HCT116 (cell line): ENCODE measurements around the gene NLE1. TPM values are rescaled to one million over a fixed set of nuclear protein-coding genes. Genes with fewer than 3 reads are reported as not detected.

Experiments
- ATAC-seq: fragments of 200-7000 bp; cut with Tn5 transposase; 2 replicates; pipeline ENCODE4 v1.9.1; 2020; ENCODE audit warnings: mild to moderate bottlenecking, moderate library complexity
- BruUV-seq: library from RNA; stranded (reverse); fragments of 400-500 nt; replicated peaks from 2 replicates; lab custom pipeline; 2021; lab: Mats Ljungman, UMichigan
- CTCF ChIA-PET: fragments of 300-600 bp; sonication (Branson Sonifier 250); formaldehyde crosslinking; loops from one replicate; lab custom pipeline; 2021; ENCODE audit warnings: antibody characterized with exemption; lab: Charles Lee
- POLR2A ChIA-PET: fragments of 300-600, 350-600 bp; sonication (Branson Sonifier 250); formaldehyde crosslinking; loops from one replicate; lab custom pipeline; 2021; ENCODE audit warnings: antibody characterized with exemption; lab: Charles Lee
- RAD21 ChIA-PET, 2 experiments: fragments of 300-600 bp; sonication (Branson Sonifier 250); formaldehyde crosslinking; loops; one replicate each; lab custom pipeline; 2023; ENCODE audit warnings: low total read pairs in 2 of 2; ENCODE audit not compliant: uncharacterized antibody in 2 of 2, unreplicated experiment in 2 of 2, low non-redundant PET in 1 of 2; lab: Charles Lee
- DNase-seq: peaks from one replicate; pipeline ENCODE4 v3.0.0-alpha.2; 2010; ENCODE audit warnings: low read depth, low spot score
- H2AFZ ChIP-seq: fragments of 200-600 bp; shearing (Covaris generic), sonication (generic); 2 replicates; pipeline ENCODE4 v1.6.1; 2017; ENCODE audit warnings: low read depth, mixed run types, mixed read lengths, antibody characterized with exemption, low read length; ENCODE audit not compliant: poor library complexity, severe bottlenecking
- H3K27ac ChIP-seq: 2 replicates; pipeline ENCODE4 v1.5.1; 2012; ENCODE audit warnings: low read depth, low read length
- H3K27me3 ChIP-seq: fragments of 200-600 bp; sonication (generic); 2 replicates; pipeline ENCODE4 v1.6.1; 2016; ENCODE audit warnings: mixed run types, low read length, mixed read lengths; ENCODE audit not compliant: insufficient read depth
- H3K36me3 ChIP-seq, 2 experiments: fragments of 200-500 bp in 1 of 2; fragments of 200-600 bp in 1 of 2; sonication (Bioruptor generic) in 1 of 2; sonication (generic) in 1 of 2; 2 replicates each; pipeline versions ENCODE4 v1.5.1 to v1.6.1; 2014 to 2016; ENCODE audit warnings: low read length in 2 of 2, inconsistent platforms in 1 of 2, mixed read lengths in 1 of 2, mixed run types in 1 of 2; ENCODE audit not compliant: insufficient read depth in 2 of 2, control insufficient read depth in 1 of 2
- H3K4me1 ChIP-seq, 2 experiments: fragments of 200-600 bp in 1 of 2; sonication (generic) in 1 of 2; 2 replicates each; pipeline versions ENCODE4 v1.5.1 to v1.6.1; 2012 to 2017; ENCODE audit warnings: low read length in 2 of 2, inconsistent platforms in 1 of 2, mild to moderate bottlenecking in 1 of 2, mixed read lengths in 1 of 2, mixed run types in 1 of 2, moderate library complexity in 1 of 2; ENCODE audit not compliant: insufficient read depth in 2 of 2, control insufficient read depth in 1 of 2
- H3K4me2 ChIP-seq: fragments of 200-600 bp; sonication (generic); 2 replicates; pipeline ENCODE4 v1.6.1; 2017; ENCODE audit warnings: mixed run types, low read length, mixed read lengths
- H3K4me3 ChIP-seq, 2 experiments: fragments of 200-600 bp in 1 of 2; sonication (generic) in 1 of 2; replicated peaks in 1 of 2; 2 replicates each; pipeline ENCODE4 v1.5.1; 2011 to 2016; ENCODE audit warnings: low read length in 2 of 2, control low read depth in 1 of 2, low read depth in 1 of 2, mild to moderate bottlenecking in 1 of 2, mixed read lengths in 1 of 2, mixed run types in 1 of 2
- H3K79me2 ChIP-seq: fragments of 200-600 bp; sonication (generic); 2 replicates; pipeline ENCODE4 v1.6.1; 2017; ENCODE audit warnings: mild to moderate bottlenecking, mixed run types, low read length, moderate library complexity, mixed read lengths; ENCODE audit not compliant: insufficient read depth
- H3K9ac ChIP-seq: fragments of 200-600 bp; sonication (generic); 2 replicates; pipeline ENCODE4 v1.6.1; 2016; ENCODE audit warnings: low read length, mixed read lengths
- H3K9me2 ChIP-seq: fragments of 200-600 bp; sonication (generic), shearing (Covaris generic); 2 replicates; pipeline ENCODE4 v1.6.1; 2017; ENCODE audit warnings: mixed run types, mild to moderate bottlenecking, moderate library complexity; ENCODE audit not compliant: insufficient read depth
- H3K9me3 ChIP-seq, 2 experiments: fragments of 200-500 bp in 1 of 2; fragments of 200-600 bp in 1 of 2; sonication (Bioruptor generic) in 1 of 2; sonication (generic) in 1 of 2; 2 replicates each; pipeline ENCODE4 v1.6.1; 2014 to 2017; ENCODE audit warnings: low read length in 2 of 2, mixed read lengths in 2 of 2, inconsistent platforms in 1 of 2, low read depth in 1 of 2, mild to moderate bottlenecking in 1 of 2, mixed run types in 1 of 2, moderate library complexity in 1 of 2; ENCODE audit not compliant: control insufficient read depth in 1 of 2, insufficient read depth in 1 of 2
- H4K20me1 ChIP-seq: fragments of 200-600 bp; sonication (generic), shearing (Covaris generic); 2 replicates; pipeline ENCODE4 v1.6.1; 2017; ENCODE audit warnings: mixed run types, mild to moderate bottlenecking, moderate library complexity; ENCODE audit not compliant: insufficient read depth
- ATF3 ChIP-seq: IDR thresholded peaks from 2 replicates; pipeline ENCODE4 v1.6.1; 2012
- CEBPB ChIP-seq: IDR thresholded peaks from 2 replicates; pipeline ENCODE4 v1.6.1; 2012; ENCODE audit warnings: low read depth
- ELF1 ChIP-seq: IDR thresholded peaks from 2 replicates; pipeline ENCODE4 v1.6.1; 2012; ENCODE audit warnings: low read depth, borderline replicate concordance
- EZH2 ChIP-seq: fragments of 200-600 bp; sonication (generic); IDR thresholded peaks from 2 replicates; pipeline ENCODE4 v1.6.1; 2017; ENCODE audit warnings: antibody characterized with exemption, mixed run types
- RAD21 ChIP-seq: IDR thresholded peaks from 2 replicates; pipeline ENCODE4 v1.6.1; 2012; ENCODE audit warnings: low read depth, mild to moderate bottlenecking
- SIN3A ChIP-seq: IDR thresholded peaks from 2 replicates; pipeline ENCODE4 v1.6.1; 2012; ENCODE audit warnings: low read depth
- SP1 ChIP-seq: IDR thresholded peaks from 2 replicates; pipeline ENCODE4 v1.6.1; 2012; ENCODE audit warnings: low read depth
- SRF ChIP-seq: IDR thresholded peaks from 2 replicates; pipeline ENCODE4 v1.6.1; 2012; ENCODE audit warnings: low read depth
- ZBTB33 ChIP-seq: IDR thresholded peaks from 2 replicates; pipeline ENCODE4 v1.6.1; 2011; ENCODE audit warnings: mild to moderate bottlenecking, low read length, moderate library complexity; ENCODE audit not compliant: insufficient replicate concordance; ENCODE audit errors: extremely low read depth
- ZFX ChIP-seq: fragments of 450-650 bp; IDR thresholded peaks from 2 replicates; pipeline ENCODE4 v1.6.1; 2017
- intact Hi-C: fragments of 100-400 bp; cut with micrococcal nuclease; formaldehyde crosslinking; loops from 2 replicates; pipeline ENCODE4 v1.10.0; 2022
- total RNA-seq: library from RNA; stranded (reverse); gene quantifications from one replicate; pipeline ENCODE4 v1.2.1, GENCODE V29; 2021; ENCODE audit not compliant: unreplicated experiment

The NLE1 gene
- total RNA-seq, 1 experiment from 2014 or later = 55.5 TPM

GRCh38 chr17:35162755-35163154, 20.7 kb upstream of the NLE1 start:
- intact Hi-C loops = no loop called here
- POLR2A ChIA-PET = no interaction called here
- H3K27ac ChIP-seq = no peak overlapping the region

More at GRCh38 chr17:35162755-35163154, 20.7 kb upstream of the NLE1 start:
- TF ChIP-seq ELF1 (no peak), ZBTB33 (no peak), SRF (no peak), EZH2 (no peak), SP1 (no peak), ATF3 (no peak), CEBPB (no peak), RAD21 (no peak), ZFX (no peak), SIN3A (no peak)
- Histone ChIP-seq H3K4me3 (no peak overlapping the region), H3K9me3 (no peaks in the 10 kb centered on the region), H3K9ac (no peak overlapping the region), H4K20me1 (no peaks in the 10 kb centered on the region), H3K79me2 (no peaks in the 10 kb centered on the region), H2AFZ (no peak overlapping the region), H3K4me2 (no peak overlapping the region), H3K36me3 (no peaks in the 10 kb centered on the region), H3K27me3 (0 out of 2 replicates have a peak, but pooled peaks cover 7% of the 10 kb centered on the region), H3K9me2 (no peaks in the 10 kb centered on the region; the same call in 1 of the 2 replicates), H3K4me1 (no peaks in the 10 kb centered on the region)
- ATAC-seq = no peak
- BruUV-seq = no TSS peak
- RAD21 ChIA-PET = no interaction called here
- CTCF ChIA-PET = no interaction called here
- no peak for DNase-seq
